ENCODE data around the gene ODAD4.

GRCh38 chr17:41882756-41883155 is 47.7 kb upstream of the ODAD4 start:
- TF ChIP-seq CTCF (IDR thresholded peaks at IDR 0.05; ENCODE audit: insufficient read depth, low read length, poor library complexity, severe bottlenecking) (no peak), EZH2phosphoT487 (conservative IDR thresholded peaks at IDR 0.05; ENCODE audit: low read length) (no peak)

Data from SU-DHL-6 (cell line).